ENCODE data around the gene TAB2.

The TAB2 gene

DNA sequence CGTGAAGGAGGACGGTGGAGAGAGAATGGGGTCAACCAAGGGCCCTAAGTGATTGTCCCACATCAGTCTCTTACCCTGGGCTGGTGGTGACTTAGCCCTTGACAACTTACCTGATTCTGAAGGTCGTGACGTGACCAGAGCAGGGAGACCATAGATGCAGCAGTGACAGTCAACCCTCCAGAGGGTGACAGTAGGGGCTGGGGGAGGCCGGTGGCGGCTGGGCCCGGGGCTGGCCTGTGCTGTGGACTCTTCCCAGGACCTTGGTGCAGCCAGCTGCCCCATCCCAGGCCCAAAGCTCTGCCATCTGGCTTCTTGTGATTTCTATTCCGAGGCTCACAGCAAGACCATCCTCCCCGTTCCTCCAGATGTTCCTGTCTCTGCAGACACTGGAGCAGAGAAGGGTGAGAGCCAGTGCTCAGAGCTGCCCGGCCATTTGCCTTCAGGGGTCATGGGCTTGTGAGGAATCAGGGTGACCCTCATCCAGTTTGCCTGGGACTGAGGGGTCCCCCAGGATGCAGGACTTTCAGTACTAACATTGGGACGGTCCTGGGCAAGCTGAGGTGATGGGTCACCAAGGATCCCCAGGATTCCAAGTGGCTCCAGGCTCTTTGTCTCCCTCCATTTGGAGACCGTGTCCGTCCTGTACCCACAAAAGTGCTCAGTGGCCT, 118.5 kb downstream of the TAB2 start:
- in situ Hi-C loops (cut with MboI; ENCODE audit: low pct_unique_long_range_greater_than_20kb, low sequenced_read_pairs, unreplicated experiment) = loop anchor here (10.0 kb wide), 2 partner anchors 401 to 851 kb away; no protein-coding TSS in a partner anchor
- TF ChIP-seq, protein P1, sequence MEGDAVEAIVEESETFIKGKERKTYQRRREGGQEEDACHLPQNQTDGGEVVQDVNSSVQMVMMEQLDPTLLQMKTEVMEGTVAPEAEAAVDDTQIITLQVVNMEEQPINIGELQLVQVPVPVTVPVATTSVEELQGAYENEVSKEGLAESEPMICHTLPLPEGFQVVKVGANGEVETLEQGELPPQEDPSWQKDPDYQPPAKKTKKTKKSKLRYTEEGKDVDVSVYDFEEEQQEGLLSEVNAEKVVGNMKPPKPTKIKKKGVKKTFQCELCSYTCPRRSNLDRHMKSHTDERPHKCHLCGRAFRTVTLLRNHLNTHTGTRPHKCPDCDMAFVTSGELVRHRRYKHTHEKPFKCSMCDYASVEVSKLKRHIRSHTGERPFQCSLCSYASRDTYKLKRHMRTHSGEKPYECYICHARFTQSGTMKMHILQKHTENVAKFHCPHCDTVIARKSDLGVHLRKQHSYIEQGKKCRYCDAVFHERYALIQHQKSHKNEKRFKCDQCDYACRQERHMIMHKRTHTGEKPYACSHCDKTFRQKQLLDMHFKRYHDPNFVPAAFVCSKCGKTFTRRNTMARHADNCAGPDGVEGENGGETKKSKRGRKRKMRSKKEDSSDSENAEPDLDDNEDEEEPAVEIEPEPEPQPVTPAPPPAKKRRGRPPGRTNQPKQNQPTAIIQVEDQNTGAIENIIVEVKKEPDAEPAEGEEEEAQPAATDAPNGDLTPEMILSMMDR (IDR thresholded peaks at IDR 0.05; ENCODE audit: extremely low read depth, insufficient read depth, missing control alignments) = no peak
- DNase-seq (ENCODE audit: low spot score) = peak; percentile 2

DNA sequence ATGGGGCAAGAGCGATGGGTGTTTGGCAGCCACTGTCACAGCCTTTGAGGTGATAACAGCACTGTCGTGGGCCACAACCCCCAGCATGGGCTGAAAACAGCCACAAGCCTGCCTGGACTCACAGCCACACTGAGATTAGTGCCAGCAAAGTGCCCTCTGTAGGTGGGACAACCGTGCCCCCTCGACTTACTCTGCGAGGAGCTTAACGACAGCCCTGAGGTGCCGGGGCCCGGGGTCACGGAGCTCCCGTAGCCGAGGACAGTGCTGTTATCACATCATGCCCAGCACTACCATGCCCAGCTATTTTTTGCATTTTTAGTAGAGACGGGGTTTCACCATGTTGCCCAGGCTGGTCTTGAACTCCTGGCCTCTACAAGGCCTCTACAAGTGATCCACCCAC, 119.1 kb downstream of the TAB2 start:
- in situ Hi-C loops (cut with MboI; ENCODE audit: low pct_unique_long_range_greater_than_20kb, low sequenced_read_pairs, unreplicated experiment) = loop anchor here (10.0 kb wide), 2 partner anchors 402 to 852 kb away; no protein-coding TSS in a partner anchor
- TF ChIP-seq, protein P1 (IDR thresholded peaks at IDR 0.05; ENCODE audit: extremely low read depth, insufficient read depth, missing control alignments) = no peak
- peak; percentile 1 for DNase-seq (ENCODE audit: low spot score)

DNA sequence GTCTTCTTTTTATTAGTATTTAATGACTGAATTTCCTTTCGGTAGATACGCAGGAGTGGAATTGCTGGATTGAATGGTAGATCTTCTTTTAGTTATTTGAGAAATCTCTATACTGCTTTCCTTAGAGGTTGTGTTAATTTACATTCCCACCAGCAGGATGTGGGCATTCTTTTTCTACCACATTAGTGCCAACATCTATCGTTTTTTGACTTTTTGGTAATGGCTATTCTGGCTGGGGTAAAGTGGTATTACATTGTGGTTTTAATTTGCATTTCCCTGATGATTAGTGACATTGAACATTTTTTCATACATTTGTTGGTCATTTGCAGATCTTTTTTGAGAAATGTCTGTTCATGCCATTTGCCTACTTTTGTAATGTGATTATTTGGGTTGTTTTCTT, 119.7 kb downstream of the TAB2 start:
- TF ChIP-seq, protein P1 (IDR thresholded peaks at IDR 0.05; ENCODE audit: extremely low read depth, insufficient read depth, missing control alignments) = no peak
- in situ Hi-C loops (cut with MboI; ENCODE audit: low pct_unique_long_range_greater_than_20kb, low sequenced_read_pairs, unreplicated experiment) = loop anchor here (10.0 kb wide), 2 partner anchors 402 to 852 kb away; no protein-coding TSS in a partner anchor
- DNase-seq (ENCODE audit: low spot score) = no peak

DNA sequence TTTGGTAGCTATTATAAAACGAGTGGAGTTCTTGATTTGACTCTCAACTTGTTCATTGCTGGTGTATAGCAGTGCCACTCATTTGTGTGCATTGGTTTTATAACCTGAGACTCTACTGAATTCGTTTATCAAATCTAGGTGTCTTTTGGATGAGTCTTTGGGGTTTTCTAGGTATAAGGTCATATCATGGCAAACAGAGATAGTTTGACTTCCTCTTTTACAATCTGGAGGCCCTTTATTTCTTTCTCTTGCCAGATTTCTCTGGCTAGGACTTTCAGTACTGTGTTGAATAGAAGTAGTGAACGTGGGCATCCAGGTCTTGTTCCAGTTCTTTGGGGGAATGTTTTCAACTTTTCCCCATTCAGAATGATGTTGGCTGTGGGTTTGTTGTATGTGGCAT, 121.3 kb downstream of the TAB2 start:
- TF ChIP-seq, protein P1 (IDR thresholded peaks at IDR 0.05; ENCODE audit: extremely low read depth, insufficient read depth, missing control alignments) = no peak
- DNase-seq (ENCODE audit: low spot score) = no peak
- in situ Hi-C loops (cut with MboI; ENCODE audit: low pct_unique_long_range_greater_than_20kb, low sequenced_read_pairs, unreplicated experiment) = loop anchor here (10.0 kb wide), 2 partner anchors 404 to 854 kb away; no protein-coding TSS in a partner anchor

DNA sequence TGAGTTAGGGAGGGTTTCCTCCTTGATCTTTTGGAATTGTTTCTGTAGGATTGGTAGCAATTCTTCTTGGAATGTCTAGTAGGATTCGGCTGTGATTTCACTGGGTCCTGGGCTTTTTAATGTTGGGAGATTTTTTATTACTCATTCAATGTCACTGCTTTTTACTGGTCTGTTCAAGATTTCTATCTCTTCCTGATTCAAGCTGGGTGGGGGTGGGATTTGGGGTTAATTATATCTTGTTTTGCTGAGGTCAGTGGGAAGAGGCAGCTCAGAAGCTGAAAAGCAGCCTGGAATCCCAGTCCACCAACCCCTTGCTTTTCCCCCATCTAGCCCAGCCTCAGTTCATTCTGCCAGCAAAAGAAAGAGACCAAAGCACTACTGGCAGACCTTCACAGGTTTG, 122.1 kb downstream of the TAB2 start:
- TF ChIP-seq, protein P1 (IDR thresholded peaks at IDR 0.05; ENCODE audit: extremely low read depth, insufficient read depth, missing control alignments) = no peak

DNA sequence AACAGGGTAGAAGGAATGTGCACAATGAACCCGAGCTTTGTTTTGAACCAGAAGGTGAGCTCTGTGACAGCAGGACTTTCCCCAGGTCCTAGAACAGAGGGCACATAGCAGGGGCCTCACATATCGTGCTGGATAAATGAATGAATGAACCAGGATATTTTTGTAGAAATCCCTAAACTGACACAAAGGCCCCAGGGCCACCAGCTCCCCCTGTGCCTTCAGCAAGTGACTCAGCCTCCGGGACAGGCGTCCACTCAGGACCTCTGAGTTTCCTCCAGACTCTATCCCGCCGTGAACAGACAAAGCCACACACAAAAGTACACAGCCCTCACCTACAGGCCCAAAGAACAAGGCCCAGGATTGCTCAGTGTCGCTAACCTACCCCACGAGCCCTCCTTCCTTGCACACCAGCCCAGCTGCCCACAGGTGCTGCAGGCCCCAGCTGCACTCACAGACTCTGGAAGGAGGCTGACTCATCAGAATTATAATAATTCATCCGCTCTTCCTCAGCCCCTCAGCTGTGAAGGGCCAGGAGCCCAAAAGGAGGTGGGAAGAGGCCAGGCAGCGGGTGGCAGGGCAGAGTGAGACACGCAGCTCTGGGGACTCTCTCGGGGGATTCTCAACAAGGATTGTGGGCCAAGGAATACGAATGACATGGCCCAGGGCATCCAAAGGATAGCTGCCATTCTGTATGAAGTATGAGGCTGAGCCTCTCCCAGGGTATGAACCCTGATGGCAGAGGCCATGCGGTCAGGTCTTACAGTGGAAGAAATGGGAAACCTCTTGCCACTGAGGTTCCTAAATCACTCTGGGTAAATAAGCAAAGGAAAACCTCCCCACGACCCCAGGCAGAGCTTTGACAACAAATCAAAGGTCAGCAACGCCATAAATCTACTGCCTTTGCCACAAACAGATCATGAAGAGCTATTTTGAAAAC, 123.5 kb downstream of the TAB2 start:
- TF ChIP-seq, protein P1 (IDR thresholded peaks at IDR 0.05; ENCODE audit: extremely low read depth, insufficient read depth, missing control alignments) = no peak
- in situ Hi-C loops (cut with MboI; ENCODE audit: low pct_unique_long_range_greater_than_20kb, low sequenced_read_pairs, unreplicated experiment) = no loop called here
- DNase-seq (ENCODE audit: low spot score) = no peak

More for the DNA sequence above, 122.1 kb downstream of the TAB2 start:
- in situ Hi-C loops (cut with MboI; ENCODE audit: low pct_unique_long_range_greater_than_20kb, low sequenced_read_pairs, unreplicated experiment) = loop anchor here (10.0 kb wide), 2 partner anchors 405 to 855 kb away; no protein-coding TSS in a partner anchor
- no peak for DNase-seq (ENCODE audit: low spot score)
